IPS-NIHi7 (cell line): Measurements from ENCODE around the gene OR5C1.
"Not testable (repeated sequence)": the region's sequence is repeated elsewhere in the genome, so short reads cannot be mapped to it uniquely, and the experiment has no call there.

ENCODE experiments used
- DNase-seq: peaks from one replicate; pipeline ENCODE4 v3.0.0; 2012; ENCODE audit warnings: mixed read lengths; ENCODE audit errors: extremely low spot score

The OR5C1 gene

DNA sequence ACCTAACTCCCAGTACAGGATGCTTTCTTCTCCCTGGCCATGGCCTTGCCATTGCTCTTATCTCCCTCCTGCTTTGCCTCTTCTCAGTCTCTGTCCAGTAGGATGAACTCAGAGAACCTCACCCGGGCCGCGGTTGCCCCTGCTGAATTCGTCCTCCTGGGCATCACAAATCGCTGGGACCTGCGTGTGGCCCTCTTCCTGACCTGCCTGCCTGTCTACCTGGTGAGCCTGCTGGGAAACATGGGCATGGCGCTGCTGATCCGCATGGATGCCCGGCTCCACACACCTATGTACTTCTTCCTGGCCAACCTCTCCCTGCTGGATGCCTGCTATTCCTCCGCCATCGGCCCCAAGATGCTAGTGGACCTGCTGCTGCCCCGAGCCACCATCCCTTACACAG is at the start of gene OR5C1:
Gene OR5C1, plus strand, starts transcription at position 103 of the 400 bp plus-strand sequence. Its CDS starts 0 bp downstream, at position 103.
- DNase-seq: no peak

DNA sequence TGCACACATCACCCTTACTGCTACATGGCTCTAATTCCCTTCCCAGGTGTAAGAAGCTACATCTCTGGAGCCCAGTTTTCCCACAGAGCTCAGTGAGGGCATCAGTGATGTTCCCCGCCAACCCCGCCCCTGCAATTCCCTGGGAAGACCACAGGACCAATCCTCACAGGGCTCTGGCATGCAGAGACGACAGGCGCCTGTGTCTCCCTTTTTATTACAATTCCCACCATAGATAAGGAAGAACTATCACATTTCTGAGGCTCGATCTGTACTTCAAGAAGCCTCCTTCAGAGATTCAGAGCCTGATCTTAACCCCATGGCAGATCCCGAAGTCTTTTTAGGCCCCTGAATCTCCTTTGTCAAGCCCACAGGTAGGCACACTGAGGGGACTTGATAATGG is 46.7 kb upstream of the OR5C1 start, which contains the start of gene OR1L6:
Gene OR1L6, plus strand, starts transcription at position 301 of the 400 bp plus-strand sequence. CDS start 7,545 bp downstream, outside the sequence.
- no peak for DNase-seq

DNA sequence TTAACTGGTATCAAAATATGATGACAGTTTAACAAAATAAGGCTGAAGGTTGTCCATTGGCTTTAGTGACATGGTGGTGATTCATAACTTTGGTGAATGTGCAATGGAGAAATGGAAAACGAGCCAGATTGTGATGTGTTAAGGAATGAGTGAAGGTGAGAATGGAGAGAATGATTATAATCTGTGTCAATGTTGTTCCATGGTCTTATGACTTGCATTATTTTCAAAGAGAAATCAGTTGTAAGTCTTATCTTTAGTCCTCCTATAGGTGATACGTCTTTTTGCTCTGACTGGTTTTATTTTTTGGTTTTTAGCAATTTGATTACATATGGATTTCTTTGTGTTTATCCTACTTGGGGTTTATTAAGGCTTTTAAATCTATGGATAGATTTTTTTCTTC is 33.9 kb upstream of the OR5C1 start:
- DNase-seq: no peak

DNA sequence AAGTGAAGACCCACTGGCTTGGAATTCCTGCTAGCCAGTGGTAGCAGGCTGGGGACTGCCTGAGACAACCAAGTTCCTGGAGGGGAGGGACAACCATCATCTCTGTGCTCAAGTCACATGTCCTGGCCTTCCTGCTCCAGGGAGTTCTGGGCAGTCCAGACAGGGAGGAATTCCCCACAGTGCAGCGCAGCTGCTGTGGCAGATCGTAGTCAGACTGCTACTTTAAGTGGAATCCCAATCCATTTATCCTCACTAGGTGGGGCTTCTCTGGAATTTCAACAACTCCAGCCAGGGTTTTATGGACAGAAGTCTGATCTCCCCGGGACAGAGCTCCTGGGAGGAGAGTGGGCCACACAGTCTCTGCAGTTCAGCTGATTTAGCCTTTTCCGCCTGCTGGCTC is 20.9 kb upstream of the OR5C1 start:
- DNase-seq: no peak

DNA sequence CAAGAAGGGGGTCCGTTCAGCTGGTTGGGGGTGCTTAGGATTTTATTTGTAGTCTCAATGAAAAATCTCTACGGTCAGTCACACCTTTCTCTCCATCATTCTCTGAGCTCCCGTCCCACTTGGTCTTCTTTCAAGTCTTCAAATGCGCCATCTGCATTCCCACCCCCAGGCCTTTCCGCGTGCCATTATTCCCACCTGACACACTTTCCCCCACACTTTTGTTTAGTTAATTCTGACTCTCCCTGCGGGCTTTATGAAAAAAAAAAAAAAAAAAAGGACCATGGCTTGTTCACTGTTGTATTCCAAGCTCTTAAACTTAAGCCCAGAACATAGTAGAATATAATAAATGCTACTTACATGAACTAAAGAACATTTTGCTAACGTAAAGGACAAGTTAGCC is 11.7 kb upstream of the OR5C1 start:
- no peak for DNase-seq

DNA sequence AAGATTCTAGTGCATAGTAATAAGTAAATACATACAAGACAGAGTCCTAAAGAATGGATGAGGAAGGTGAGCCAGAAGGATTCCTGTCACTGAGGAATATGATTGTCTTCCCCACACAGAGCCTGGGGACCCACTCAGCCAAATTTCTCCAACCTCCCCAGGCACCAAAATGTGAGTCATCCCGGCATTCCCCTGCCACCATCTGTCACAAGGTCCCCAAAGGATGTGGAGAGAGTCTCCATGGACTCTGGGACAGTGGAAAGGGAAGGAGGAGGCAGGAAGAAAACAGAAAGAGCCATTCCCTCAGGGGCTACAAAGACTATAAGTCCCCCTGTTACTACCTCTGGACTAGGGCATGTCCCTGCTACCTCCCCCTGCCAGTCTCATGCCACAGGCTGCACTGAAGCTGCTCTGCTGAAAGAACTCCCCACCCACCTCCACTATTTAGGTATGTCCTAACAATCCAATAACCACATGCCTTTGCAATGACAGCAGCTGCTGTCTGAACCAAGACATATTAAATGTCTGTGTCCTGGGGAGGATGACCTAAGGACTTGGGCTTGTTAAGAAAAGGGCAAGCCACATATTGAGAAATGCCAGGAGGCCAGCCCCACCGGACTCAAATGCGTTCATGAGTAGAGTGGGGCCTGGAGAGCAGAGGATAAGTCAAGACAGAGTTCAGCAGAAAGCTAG is 10.7 kb upstream of the OR5C1 start:
- no peak for DNase-seq

DNA sequence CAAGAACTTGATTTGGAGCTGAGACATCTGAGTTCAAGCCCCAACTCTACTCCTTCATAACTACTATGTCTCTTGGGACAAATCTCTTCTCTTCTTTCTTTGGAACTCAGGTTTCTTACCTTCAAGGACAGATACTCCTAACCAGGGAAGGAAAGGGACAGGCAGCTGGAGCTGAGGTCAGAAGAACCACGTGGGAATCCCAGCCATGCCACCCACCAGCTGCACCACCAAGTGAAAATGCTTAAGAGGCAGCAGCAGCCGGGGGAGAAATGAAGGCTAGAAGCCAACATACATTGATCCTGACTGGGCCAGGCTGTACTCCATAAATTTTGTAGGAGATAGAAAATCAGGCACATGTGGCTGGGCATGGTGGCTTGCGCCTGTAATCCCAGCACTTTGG is 9.6 kb upstream of the OR5C1 start:
- DNase-seq: no peak

DNA sequence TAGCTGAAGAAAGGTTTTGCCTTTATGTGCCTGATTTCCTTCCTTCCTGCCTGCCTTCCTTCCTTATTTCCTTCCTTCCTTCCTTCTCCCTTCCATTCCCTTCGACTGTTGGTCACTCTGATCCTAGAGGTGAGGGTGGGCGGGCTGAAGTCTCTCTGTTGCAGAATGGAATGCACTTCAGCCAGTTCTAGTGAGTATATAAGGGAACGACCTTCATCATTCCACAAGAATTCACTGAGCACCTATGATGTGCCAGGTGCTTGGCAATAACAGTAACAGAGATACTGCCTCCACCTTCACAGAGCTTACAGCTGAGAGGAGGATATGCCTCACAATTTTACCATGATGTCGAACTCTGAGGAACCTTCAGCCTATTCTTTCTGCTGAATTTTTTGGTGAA is 8.7 kb upstream of the OR5C1 start:
- DNase-seq: no peak

DNA sequence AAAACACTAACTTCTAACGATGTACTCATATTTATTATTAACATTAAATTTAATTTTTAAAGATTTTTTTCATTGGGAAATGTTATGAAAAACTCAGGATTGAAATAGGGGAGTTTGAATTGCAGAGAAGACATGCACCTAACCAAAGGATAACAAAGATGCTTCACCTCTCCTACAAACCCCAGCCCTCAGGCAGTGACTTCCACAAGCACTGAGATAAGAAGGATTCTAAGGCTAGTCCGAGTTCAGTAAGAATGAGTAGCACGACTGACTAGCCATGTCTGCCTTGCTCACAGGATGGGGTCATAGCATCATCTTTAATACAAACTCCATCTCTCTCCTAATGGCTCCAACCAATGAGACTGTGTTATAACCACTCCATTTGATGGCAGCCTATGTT is 7.1 kb upstream of the OR5C1 start:
- no peak for DNase-seq

DNA sequence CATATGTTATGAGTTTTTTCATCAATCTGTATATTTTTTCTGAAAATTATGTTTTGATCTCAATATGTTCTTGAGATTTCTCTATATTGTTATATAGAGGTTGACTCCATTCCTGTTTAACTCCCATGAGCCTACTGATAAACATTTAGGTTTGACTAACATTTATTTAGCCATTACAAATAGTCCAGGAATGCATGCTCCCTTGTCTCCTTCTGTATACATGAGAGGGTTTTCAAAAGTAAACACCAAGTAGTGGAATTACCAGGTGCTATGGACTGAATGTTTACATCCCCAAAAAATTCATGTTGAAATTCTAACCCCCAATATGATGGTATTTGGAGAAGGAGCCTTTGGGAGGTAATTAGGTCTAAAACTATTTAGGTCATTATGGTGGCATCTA is 3.5 kb upstream of the OR5C1 start:
- DNase-seq: no peak

DNA sequence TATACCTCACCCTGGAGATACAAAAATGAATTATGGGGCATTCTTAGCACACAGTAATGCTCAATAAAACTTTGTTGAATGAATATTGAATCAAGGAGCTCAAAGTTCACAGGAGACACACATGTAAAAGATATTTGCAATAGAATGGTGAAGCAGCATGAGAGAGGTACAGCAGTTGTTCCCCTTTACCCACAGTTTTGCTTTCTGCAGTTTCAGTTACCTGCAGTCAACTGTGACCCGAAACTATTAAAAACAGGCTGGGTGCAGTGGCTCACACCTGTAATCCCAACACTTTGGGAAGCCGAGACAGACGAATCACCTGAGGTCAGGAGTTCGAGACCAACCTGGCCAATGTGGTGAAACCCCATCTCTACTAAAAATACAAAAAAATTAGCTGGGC is 2.4 kb upstream of the OR5C1 start:
- DNase-seq: no peak

DNA sequence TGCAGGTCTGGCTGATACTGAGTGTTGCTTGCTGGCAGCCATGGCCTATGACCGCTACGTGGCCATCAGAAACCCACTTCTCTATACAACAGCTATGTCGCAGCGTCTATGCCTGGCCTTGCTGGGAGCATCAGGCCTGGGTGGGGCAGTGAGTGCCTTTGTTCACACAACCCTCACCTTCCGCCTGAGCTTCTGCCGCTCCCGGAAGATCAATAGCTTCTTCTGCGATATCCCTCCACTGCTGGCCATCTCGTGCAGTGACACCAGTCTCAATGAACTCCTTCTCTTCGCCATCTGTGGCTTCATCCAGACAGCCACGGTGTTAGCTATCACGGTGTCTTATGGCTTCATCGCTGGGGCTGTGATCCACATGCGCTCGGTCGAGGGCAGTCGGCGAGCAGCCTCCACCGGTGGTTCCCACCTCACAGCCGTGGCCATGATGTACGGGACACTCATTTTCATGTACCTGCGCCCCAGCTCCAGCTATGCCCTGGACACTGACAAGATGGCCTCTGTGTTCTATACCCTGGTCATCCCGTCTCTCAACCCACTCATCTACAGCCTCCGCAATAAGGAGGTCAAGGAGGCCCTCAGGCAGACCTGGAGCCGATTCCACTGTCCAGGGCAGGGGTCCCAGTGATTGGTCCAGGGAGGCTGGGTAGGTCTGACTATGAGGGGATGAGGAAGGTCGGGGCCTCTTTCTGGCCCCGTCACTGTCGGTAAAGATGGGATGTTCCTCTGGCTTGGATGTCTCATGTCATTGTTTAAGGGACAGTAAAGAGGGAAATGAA is 718 bp downstream of the OR5C1 start:
- no peak for DNase-seq

DNA sequence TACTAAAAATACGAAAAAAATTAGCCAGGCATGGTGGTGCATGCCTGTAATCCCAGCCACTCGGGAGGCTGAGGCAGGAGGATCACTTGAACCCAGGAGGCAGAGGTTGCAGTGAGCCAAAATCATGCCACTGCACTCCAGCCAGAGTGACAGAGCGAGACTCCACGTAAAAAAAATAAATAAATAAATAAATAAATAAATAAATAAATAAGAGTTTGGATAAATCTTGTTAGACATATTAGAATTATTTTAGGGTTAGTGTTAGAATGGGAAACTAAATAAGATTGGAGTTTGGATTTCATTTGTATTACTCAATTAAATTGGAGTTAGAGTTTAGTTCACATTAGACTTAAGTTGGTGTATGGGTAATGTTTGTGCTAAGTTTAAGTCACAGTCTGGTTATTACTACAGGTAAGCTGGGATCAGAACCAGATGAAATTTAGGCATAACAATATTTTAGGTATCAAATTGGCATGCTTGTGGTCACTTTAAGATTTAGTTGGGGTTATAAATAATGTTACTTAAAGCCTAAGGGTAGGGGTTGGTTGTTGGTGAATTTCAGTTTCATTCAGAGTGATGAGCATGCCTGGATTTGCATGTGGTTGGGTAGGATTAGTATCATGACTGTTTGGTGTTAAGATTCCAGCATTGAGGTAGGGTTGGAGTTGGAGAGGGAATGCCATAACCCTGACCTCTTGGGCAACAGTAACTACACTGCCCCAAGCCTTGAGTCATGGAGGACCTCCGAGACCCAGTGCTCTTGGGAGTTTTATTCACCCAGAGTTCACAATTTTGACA is 3.3 kb downstream of the OR5C1 start:
- DNase-seq: no peak

DNA sequence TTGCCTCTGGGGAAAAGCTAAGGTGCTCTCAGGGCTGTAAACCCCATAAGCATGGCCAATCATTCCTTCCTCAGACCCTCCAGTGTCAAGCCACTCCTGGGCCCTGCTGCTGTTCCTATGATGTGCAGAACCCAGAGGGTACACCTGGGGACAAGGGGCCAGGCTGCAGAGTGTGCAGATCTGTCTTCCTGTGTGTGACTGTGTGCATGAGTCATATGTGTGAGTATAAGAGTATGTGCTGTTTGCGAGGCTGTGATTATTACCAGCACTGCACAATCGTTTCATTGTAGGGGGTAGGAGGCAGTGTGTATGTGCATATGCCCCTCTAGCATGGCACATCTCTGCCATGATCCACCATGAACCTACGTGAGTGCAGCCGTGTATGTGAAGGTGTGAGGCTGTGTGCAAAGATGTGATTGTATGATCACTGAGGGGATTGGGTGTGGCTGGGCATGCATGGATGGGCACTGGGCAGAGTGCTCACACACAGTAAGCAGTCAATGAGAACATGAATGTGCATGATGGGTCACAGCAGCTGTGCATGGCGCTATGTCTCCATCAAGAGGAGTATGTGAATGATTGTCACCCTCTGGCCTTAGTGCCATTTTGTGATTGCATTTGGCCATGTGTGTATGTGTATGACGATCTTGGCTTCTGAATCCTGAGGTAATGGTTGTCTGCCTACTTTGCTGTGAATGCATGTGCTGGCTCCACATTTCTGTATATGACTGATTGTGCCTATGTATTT is 8.8 kb downstream of the OR5C1 start:
- no peak for DNase-seq

DNA sequence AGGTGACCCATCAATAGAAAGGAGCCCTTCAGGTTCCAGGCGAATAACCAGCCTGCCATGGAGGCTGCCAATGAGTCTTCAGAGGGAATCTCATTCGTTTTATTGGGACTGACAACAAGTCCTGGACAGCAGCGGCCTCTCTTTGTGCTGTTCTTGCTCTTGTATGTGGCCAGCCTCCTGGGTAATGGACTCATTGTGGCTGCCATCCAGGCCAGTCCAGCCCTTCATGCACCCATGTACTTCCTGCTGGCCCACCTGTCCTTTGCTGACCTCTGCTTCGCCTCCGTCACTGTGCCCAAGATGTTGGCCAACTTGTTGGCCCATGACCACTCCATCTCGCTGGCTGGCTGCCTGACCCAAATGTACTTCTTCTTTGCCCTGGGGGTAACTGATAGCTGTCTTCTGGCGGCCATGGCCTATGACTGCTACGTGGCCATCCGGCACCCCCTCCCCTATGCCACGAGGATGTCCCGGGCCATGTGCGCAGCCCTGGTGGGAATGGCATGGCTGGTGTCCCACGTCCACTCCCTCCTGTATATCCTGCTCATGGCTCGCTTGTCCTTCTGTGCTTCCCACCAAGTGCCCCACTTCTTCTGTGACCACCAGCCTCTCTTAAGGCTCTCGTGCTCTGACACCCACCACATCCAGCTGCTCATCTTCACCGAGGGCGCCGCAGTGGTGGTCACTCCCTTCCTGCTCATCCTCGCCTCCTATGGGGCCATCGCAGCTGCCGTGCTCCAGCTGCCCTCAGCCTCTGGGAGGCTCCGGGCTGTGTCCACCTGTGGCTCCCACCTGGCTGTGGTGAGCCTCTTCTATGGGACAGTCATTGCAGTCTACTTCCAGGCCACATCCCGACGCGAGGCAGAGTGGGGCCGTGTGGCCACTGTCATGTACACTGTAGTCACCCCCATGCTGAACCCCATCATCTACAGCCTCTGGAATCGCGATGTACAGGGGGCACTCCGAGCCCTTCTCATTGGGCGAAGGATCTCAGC is 11.6 kb downstream of the OR5C1 start, which contains the start of gene OR1K1:
Gene OR1K1, plus strand, starts transcription at position 58 of the 995 bp plus-strand sequence. Its CDS starts 0 bp downstream, at position 58.
- DNase-seq: no peak

DNA sequence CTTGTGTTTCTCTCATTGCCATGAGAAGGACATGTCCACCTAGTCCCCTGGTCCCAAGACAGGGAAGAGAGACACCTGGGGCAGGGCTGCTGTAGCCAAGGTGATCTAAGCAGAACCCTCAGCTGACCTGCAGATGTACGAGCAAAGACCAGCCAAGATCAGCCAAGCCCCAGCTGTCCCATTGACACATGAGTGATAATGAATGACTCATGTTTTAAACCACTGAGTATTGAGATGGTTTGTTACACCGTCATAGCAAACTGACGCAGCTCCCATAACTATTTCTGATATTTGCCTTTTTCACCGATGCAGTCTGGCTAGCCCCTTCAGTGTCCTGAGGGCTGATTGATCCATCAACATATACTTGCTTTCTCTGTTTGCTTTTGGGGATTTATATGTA is 17.9 kb downstream of the OR5C1 start:
- DNase-seq: no peak

DNA sequence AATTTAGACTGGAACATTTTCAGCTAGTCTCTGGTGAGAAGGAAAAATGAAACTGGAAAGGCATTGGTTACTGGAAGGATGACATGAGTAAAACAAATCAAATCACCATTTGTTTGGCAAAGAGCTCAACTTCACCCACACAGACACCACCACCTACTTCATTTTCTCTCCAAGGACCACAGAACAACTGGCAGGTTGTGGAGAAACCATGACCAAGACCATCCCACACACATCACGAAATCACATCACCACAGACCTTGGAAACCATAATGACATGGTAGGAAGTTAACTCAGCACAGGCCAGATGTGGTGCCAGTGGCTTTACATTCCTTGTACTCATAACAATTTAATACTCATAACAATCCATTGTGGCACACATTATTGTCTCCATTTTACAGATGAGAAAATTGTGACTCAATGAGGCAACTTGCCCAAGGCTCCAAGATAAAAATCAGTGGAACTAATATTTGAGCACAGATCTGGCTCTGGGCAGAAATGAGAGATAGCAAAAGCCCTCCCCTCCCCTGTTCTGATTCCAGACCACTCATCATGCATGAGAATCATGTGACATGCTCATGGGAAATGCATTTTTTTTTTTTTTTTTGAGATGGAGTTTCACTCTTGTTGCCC is 18.7 kb downstream of the OR5C1 start:
- DNase-seq: no peak

DNA sequence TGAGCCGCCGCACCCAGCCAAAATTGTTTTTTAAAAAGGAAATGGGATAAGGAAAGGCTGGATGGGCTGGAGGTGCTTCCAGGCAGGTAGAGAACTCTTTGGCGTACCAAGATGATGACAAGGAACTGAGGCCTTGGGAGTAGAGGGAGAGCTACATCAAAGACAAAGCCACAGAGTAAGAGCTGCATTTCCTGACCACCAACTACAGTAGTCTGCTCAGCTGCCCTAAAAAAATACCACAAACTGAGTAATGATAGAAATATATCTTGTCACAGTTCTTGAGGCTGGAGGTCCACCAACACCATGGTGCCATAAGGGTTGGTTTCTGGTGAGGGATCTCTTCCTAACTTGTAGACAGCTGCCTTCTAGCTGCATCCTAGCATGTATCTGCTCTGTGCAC is 19.4 kb downstream of the OR5C1 start:
- no peak for DNase-seq

DNA sequence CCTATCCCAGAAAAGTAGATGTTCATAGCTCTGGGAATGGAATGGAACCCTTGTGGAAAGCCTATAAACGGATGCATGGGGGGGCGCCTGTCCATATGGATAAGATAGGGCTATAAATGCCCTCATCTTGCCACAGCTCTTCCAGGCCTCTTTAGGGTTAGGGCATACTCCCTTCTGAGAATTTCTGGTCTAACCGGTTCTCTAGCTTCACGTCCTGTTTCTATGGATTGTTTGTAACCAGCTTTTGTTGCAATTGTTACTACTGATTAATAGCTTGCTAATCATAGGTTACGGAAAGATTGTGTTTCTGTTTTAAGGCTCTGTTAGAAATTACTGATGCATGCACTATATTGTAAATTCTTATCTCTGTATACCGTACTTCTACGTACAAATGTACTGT is 20.5 kb downstream of the OR5C1 start:
- not testable (repeated sequence) for DNase-seq
